MCF 10A (cell line): ENCODE measurements around the gene LAYN. TPM values are rescaled to one million over a fixed set of nuclear protein-coding genes. Genes with fewer than 3 reads are reported as not detected.

Experiments used
- BruUV-seq: library from RNA; stranded (reverse); fragments of 400-500 nt; replicated peaks from 2 replicates; lab custom pipeline; 2021; lab: Mats Ljungman, UMichigan
- CTCF ChIA-PET: fragments of 300-600 bp; sonication (Branson Sonifier 250); formaldehyde crosslinking; extraction: SDS; loops from one replicate; lab custom pipeline; 2021; ENCODE audit warnings: antibody characterized with exemption, inconsistent platforms; lab: Yijun Ruan, JAX
- POLR2A ChIA-PET: fragments of 300-600, 350-650 bp; sonication (Branson Sonifier 250); formaldehyde crosslinking; extraction: SDS; loops from one replicate; lab custom pipeline; 2020; ENCODE audit warnings: antibody characterized with exemption, inconsistent platforms; lab: Yijun Ruan, JAX
- DNase-seq: peaks from one replicate; pipeline ENCODE4 v3.0.0-alpha.2; 2018; ENCODE audit not compliant: unreplicated experiment
- H3K27ac Mint-ChIP-seq: one replicate; pipeline ENCODE4 v1.8.0; 2022; ENCODE audit warnings: mild to moderate bottlenecking, low read depth, mixed read lengths; ENCODE audit not compliant: unreplicated experiment
- H3K27me3 Mint-ChIP-seq: one replicate; pipeline ENCODE4 v1.8.0; 2022; ENCODE audit warnings: mixed read lengths; ENCODE audit not compliant: insufficient read depth, unreplicated experiment
- H3K36me3 Mint-ChIP-seq: one replicate; pipeline ENCODE4 v1.8.0; 2022; ENCODE audit warnings: mild to moderate bottlenecking, moderate library complexity, mixed read lengths; ENCODE audit not compliant: insufficient read depth, unreplicated experiment
- H3K4me1 Mint-ChIP-seq: one replicate; pipeline ENCODE4 v1.8.0; 2022; ENCODE audit warnings: mixed read lengths; ENCODE audit not compliant: insufficient read depth, unreplicated experiment
- H3K4me3 Mint-ChIP-seq: one replicate; pipeline ENCODE4 v1.8.0; 2022; ENCODE audit warnings: mild to moderate bottlenecking, moderate library complexity, mixed read lengths; ENCODE audit not compliant: unreplicated experiment
- H3K9me3 Mint-ChIP-seq: one replicate; pipeline ENCODE4 v1.8.0; 2022; ENCODE audit warnings: mixed read lengths; ENCODE audit not compliant: unreplicated experiment
- CTCF ChIP-seq: fragments of 200-600 bp; IDR thresholded peaks from one replicate; pipeline ENCODE4 v1.8.0; 2022; ENCODE audit warnings: antibody characterized with exemption, mild to moderate bottlenecking; ENCODE audit not compliant: unreplicated experiment
- intact Hi-C: fragments of 100-400 bp; cut with micrococcal nuclease; formaldehyde crosslinking; loops from 2 replicates; pipeline ENCODE4 v1.14.1; 2022
- total RNA-seq: library from RNA; stranded (reverse); gene quantifications from 2 replicates; pipeline ENCODE4 v1.2.3, GENCODE V29; 2022

Gene LAYN
- total RNA-seq, 1 experiment from 2014 or later: not detected

GRCh38 chr11:111571829-111572501, 31.4 kb downstream of the LAYN start:
- no peaks in the 10 kb centered on the region for H3K4me1 Mint-ChIP-seq
- no peak for DNase-seq
- no peaks in the 10 kb centered on the region for H3K9me3 Mint-ChIP-seq
- ChIA-PET POLR2A (no interaction called here), CTCF (no interaction called here)
- H3K36me3 Mint-ChIP-seq: no peaks in the 10 kb centered on the region
- no TSS peak for BruUV-seq
- no peak overlapping the region for H3K4me3 Mint-ChIP-seq
- no peak overlapping the region for H3K27ac Mint-ChIP-seq
- intact Hi-C loops: no loop called here
- no peaks in the 10 kb centered on the region for H3K27me3 Mint-ChIP-seq
- TF ChIP-seq CTCF: no peak

GRCh38 chr11:111572581-111572980, 32.1 kb downstream of the LAYN start:
- ChIA-PET POLR2A (no interaction called here), CTCF (interaction anchor here (1.1 kb wide), 1 partner anchor 13 kb away, joined by 3 read pairs; no protein-coding TSS in a partner anchor)
- H3K27me3 Mint-ChIP-seq: no peaks in the 10 kb centered on the region
- no peak for DNase-seq
- no peaks in the 10 kb centered on the region for H3K9me3 Mint-ChIP-seq
- H3K27ac Mint-ChIP-seq: no peak overlapping the region
- TF ChIP-seq CTCF: no peak
- no peaks in the 10 kb centered on the region for H3K4me1 Mint-ChIP-seq
- intact Hi-C loops: no loop called here
- H3K4me3 Mint-ChIP-seq: no peak overlapping the region
- H3K36me3 Mint-ChIP-seq: no peaks in the 10 kb centered on the region
- no TSS peak for BruUV-seq

GRCh38 chr11:111573821-111574249, 33.3 kb downstream of the LAYN start:
- BruUV-seq: no TSS peak
- intact Hi-C loops: no loop called here
- H3K9me3 Mint-ChIP-seq: no peaks in the 10 kb centered on the region
- no peak for TF ChIP-seq CTCF
- H3K27me3 Mint-ChIP-seq: no peaks in the 10 kb centered on the region
- ChIA-PET CTCF (interaction anchor here (0.7 to 1.1 kb wide), 4 partner anchors 12 to 128 kb away, joined by 3 read pairs; no protein-coding TSS in a partner anchor), POLR2A (interaction anchor here (0.6 kb wide), 1 partner anchor 10 kb away, joined by 3 read pairs; no protein-coding TSS in a partner anchor)
- no peak overlapping the region for H3K27ac Mint-ChIP-seq
- DNase-seq: no peak
- no peaks in the 10 kb centered on the region for H3K4me1 Mint-ChIP-seq
- H3K4me3 Mint-ChIP-seq: no peak overlapping the region
- H3K36me3 Mint-ChIP-seq: no peaks in the 10 kb centered on the region

- intact Hi-C loops: no loop called here
- Mint-ChIP-seq H3K27ac (no peak overlapping the region), H3K4me1 (no peaks in the 10 kb centered on the region), H3K9me3 (no peaks in the 10 kb centered on the region), H3K27me3 (no peaks in the 10 kb centered on the region), H3K4me3 (no peak overlapping the region), H3K36me3 (no peaks in the 10 kb centered on the region)
- TF ChIP-seq CTCF: no peak
- CTCF ChIA-PET: interaction anchor here (0.8 kb wide), 1 partner anchor 16 kb away, joined by 3 read pairs; no protein-coding TSS in a partner anchor
- BruUV-seq: no TSS peak
- POLR2A ChIA-PET: no interaction called here
- no peak for DNase-seq
Measured at GRCh38 chr11:111574373-111575225, 34.1 kb downstream of the LAYN start.
